Stimulated activated CD8-positive, alpha-beta memory T cell treated with anti-CD3 and anti-CD28 coated beads, Interleukin-12 subunit alpha, Interleukin-12 subunit beta, amount 100 ng/mL, for 4 hours (primary cell): Measurements from ENCODE around the gene CEP104.

Source experiments
- DNase-seq: peaks from one replicate; pipeline ENCODE4 v3.0.0-alpha.2; 2020; ENCODE audit warnings: low read depth

Gene CEP104

GRCh38 chr1:3856923-3857790 is at the start of gene CEP104, which contains the start of gene DFFB:
Gene CEP104, minus strand, starts transcription at chr1:3857211. Its CDS starts 4,804 bp downstream, at chr1:3852407.
Gene DFFB, plus strand, starts transcription at chr1:3857476. Its CDS starts 128 bp downstream, at chr1:3857604.
- peak; percentile 94 for DNase-seq

GRCh38 chr1:3906672-3907020 is 49.6 kb upstream of the CEP104 start:
- no peak for DNase-seq

GRCh38 chr1:3905953-3906671 is 49.1 kb upstream of the CEP104 start:
- no peak for DNase-seq

- no peak for DNase-seq
Measured at GRCh38 chr1:3905266-3905952, 48.4 kb upstream of the CEP104 start.

- DNase-seq: no peak
Measured at GRCh38 chr1:3904843-3905185, 47.8 kb upstream of the CEP104 start.

- no peak for DNase-seq
Measured at GRCh38 chr1:3904006-3904842, 47.2 kb upstream of the CEP104 start.

- no peak for DNase-seq
Measured at GRCh38 chr1:3903141-3904005, 46.4 kb upstream of the CEP104 start.

GRCh38 chr1:3902571-3903091 is 45.6 kb upstream of the CEP104 start:
- DNase-seq: no peak

- no peak for DNase-seq
Measured at GRCh38 chr1:3902111-3902511, 45.1 kb upstream of the CEP104 start.

- peak; percentile 72 for DNase-seq
Measured at GRCh38 chr1:3900969-3901529, 44.0 kb upstream of the CEP104 start.

GRCh38 chr1:3900150-3900968 is 43.3 kb upstream of the CEP104 start, which contains the start of gene C1orf174:
Gene C1orf174, minus strand, starts transcription at chr1:3900272. Its CDS starts 86 bp downstream, at chr1:3900186.
- peak; percentile 88 for DNase-seq

- no peak for DNase-seq
Measured at GRCh38 chr1:3899754-3900149, 42.7 kb upstream of the CEP104 start.

- DNase-seq: no peak
Measured at GRCh38 chr1:3898994-3899753, 42.2 kb upstream of the CEP104 start.

- DNase-seq: no peak
Measured at GRCh38 chr1:3898475-3898735, 41.4 kb upstream of the CEP104 start.

- no peak for DNase-seq
Measured at GRCh38 chr1:3896396-3897000, 39.5 kb upstream of the CEP104 start.

GRCh38 chr1:3895951-3896325 is 38.9 kb upstream of the CEP104 start:
- DNase-seq: no peak

- DNase-seq: no peak
Measured at GRCh38 chr1:3895279-3895950, 38.4 kb upstream of the CEP104 start.
